Tibial artery (tissue), 4 donors: ENCODE data around the gene ELAVL4.

Experiments used
- DNase-seq, 2 donors: peaks; one replicate each; pipeline ENCODE4 v3.0.0-alpha.2; 2019
- H3K27ac ChIP-seq, 2 donors: fragments of 200-600 bp; sonication (generic) in 1 of 2; 1 replicate in 1 of 2; 2 replicates in 1 of 2; pipeline ENCODE4 v1.5.1; 2018 to 2019; ENCODE audit warnings: mild to moderate bottlenecking in 1 of 2
- H3K27me3 ChIP-seq, 2 donors: fragments of 200-600 bp; sonication (generic) in 1 of 2; one replicate each; pipeline versions ENCODE4 v1.5.1 to v1.6.0; 2016 to 2019
- H3K36me3 ChIP-seq, 3 donors: fragments of 200-600 bp; sonication (generic) in 2 of 3; one replicate each; pipeline ENCODE4 v1.5.1; 2016 to 2019; ENCODE audit warnings: mild to moderate bottlenecking in 2 of 3
- H3K4me1 ChIP-seq, 4 donors: fragments of 200-600 bp; sonication (generic) in 2 of 4; 1 replicate in 3 of 4; 2 replicates in 1 of 4; pipeline ENCODE4 v1.5.1; 2016 to 2019
- H3K4me3 ChIP-seq, 2 donors: fragments of 200-600 bp; sonication (generic) in 1 of 2; 1 replicate in 1 of 2; 2 replicates in 1 of 2; pipeline ENCODE4 v1.5.1; 2018 to 2019; ENCODE audit warnings: mild to moderate bottlenecking in 2 of 2
- H3K9me3 ChIP-seq, 3 donors: fragments of 200-600 bp; sonication (generic) in 1 of 3; one replicate each; pipeline ENCODE4 v1.5.1; 2016 to 2019
- CTCF ChIP-seq, 2 experiments: fragments of 200-600 bp in 1 of 2; fragments of 450-650 bp in 1 of 2; IDR thresholded peaks; one replicate each; pipeline ENCODE4 v1.5.1; 2017 to 2019; ENCODE audit warnings: antibody characterized with exemption in 2 of 2, mild to moderate bottlenecking in 1 of 2, moderate library complexity in 1 of 2
- intact Hi-C: fragments of 100-400 bp; cut with DNase I; formaldehyde crosslinking; loops from one replicate; pipeline ENCODE4 v1.15.0; 2023; ENCODE audit warnings: low total_unique reads

Gene ELAVL4

GRCh38 chr1:50132347-50132894 lies 23.7 kb downstream of the ELAVL4 start:
- H3K4me3 ChIP-seq = no peak overlapping the region
- intact Hi-C loops = no loop called here
- H3K4me1 ChIP-seq = no peaks in the 10 kb centered on the region
- no peak for TF ChIP-seq CTCF (IDR thresholded peaks at IDR 0.05)
- H3K27ac ChIP-seq = no peak overlapping the region
- H3K27me3 ChIP-seq = no peaks in the 10 kb centered on the region
- H3K9me3 ChIP-seq = no peaks in the 10 kb centered on the region
- H3K36me3 ChIP-seq = no peaks in the 10 kb centered on the region
- no peak for DNase-seq

- no peak overlapping the region for H3K4me3 ChIP-seq
- TF ChIP-seq CTCF (IDR thresholded peaks at IDR 0.05) = no peak
- intact Hi-C loops = loop anchor here (5.0 kb wide), 1 partner anchor 977 kb away; no protein-coding TSS in a partner anchor
- no peaks in the 10 kb centered on the region for H3K4me1 ChIP-seq
- no peaks in the 10 kb centered on the region for H3K9me3 ChIP-seq
- DNase-seq = no peak
- H3K27me3 ChIP-seq = no peaks in the 10 kb centered on the region
- H3K27ac ChIP-seq = no peak overlapping the region
- no peaks in the 10 kb centered on the region for H3K36me3 ChIP-seq
These were observed 27.0 kb downstream of the ELAVL4 start for GRCh38 chr1:50135716-50136115.

GRCh38 chr1:50139339-50140181 lies 30.8 kb downstream of the ELAVL4 start:
- no peaks in the 10 kb centered on the region for H3K4me1 ChIP-seq
- intact Hi-C loops = loop anchor here (5.0 kb wide), 1 partner anchor 973 kb away; no protein-coding TSS in a partner anchor
- no peaks in the 10 kb centered on the region for H3K27me3 ChIP-seq
- no peak for TF ChIP-seq CTCF (IDR thresholded peaks at IDR 0.05)
- H3K27ac ChIP-seq = no peak overlapping the region
- no peaks in the 10 kb centered on the region for H3K9me3 ChIP-seq
- H3K4me3 ChIP-seq = no peak overlapping the region
- DNase-seq = no peak
- no peaks in the 10 kb centered on the region for H3K36me3 ChIP-seq

- H3K36me3 ChIP-seq = no peaks in the 10 kb centered on the region
- intact Hi-C loops = no loop called here
- no peaks in the 10 kb centered on the region for H3K9me3 ChIP-seq
- H3K27me3 ChIP-seq = no peaks in the 10 kb centered on the region
- H3K4me1 ChIP-seq = no peaks in the 10 kb centered on the region
- H3K4me3 ChIP-seq = no peak overlapping the region
- H3K27ac ChIP-seq = no peak overlapping the region
- TF ChIP-seq CTCF (IDR thresholded peaks at IDR 0.05) = no peak
- DNase-seq = no peak
These were observed 31.4 kb downstream of the ELAVL4 start for GRCh38 chr1:50140182-50140447.

GRCh38 chr1:50147191-50147850 lies 38.6 kb downstream of the ELAVL4 start:
- H3K4me3 ChIP-seq = no peak overlapping the region
- no peaks in the 10 kb centered on the region for H3K4me1 ChIP-seq
- H3K9me3 ChIP-seq = no peaks in the 10 kb centered on the region
- no peaks in the 10 kb centered on the region for H3K27me3 ChIP-seq
- TF ChIP-seq CTCF (IDR thresholded peaks at IDR 0.05) = no peak
- intact Hi-C loops = no loop called here
- DNase-seq = no peak
- no peak overlapping the region for H3K27ac ChIP-seq
- H3K36me3 ChIP-seq = no peaks in the 10 kb centered on the region
